Left lobe of liver (tissue), 2 donors: ENCODE results near the gene TDRD6. TPM values are rescaled to one million over a fixed set of nuclear protein-coding genes. Genes with fewer than 3 reads are reported as not detected.

Experiments
- ATAC-seq: fragments of 200-7000 bp; cut with Tn5 transposase; one replicate; pipeline ENCODE4 v1.9.1; 2020; ENCODE audit warnings: mild to moderate bottlenecking, moderate library complexity
- DNase-seq: peaks from one replicate; pipeline ENCODE4 v3.0.0-alpha.2; 2020; ENCODE audit warnings: low spot score
- total RNA-seq: library from RNA; stranded (reverse); gene quantifications from one replicate; pipeline ENCODE4 v1.2.1, GENCODE V29; 2021
- donor health status: DM: no; HTN: no; CAD: no; lungs with moderate emphysema.
- donor health status: DM: no; HTN: yes; CAD: no.

Gene TDRD6
- total RNA-seq, 1 donor from 2014 or later, result 1.1 TPM

DNA sequence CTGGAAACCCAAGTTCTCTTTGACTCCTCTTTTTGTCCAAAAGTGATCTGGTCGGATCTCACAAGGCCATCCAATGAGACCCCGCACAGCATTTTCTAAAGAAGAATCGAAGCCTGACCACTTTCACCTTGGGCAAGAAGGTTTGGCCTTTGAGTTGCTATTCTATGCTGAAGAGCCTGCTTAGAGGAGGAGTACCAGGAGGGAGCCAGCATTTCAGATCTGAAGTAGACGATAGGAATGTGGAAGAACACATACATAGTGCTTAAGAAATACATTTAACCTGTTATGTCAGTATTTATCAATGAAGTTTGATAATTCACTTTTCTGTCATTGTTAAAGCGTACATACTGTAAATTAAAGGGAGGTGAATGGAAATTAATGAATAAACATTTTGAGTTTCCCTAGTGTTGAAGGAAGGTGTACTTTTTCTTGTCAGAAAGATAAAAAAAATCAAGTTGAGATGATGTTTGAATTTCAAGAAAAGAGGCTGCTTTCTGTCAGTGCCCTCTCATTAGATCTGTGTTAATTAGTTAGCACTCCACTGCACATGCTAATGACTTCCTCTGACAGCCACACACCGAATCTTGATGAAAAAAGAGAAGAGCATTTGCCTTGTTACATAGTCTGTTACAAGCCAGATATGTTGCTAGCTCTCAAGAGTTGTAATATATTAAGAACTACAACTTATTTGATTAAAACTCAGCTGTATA, 10.9 kb upstream of the TDRD6 start:
- DNase-seq (no peak), ATAC-seq (no peak)

DNA sequence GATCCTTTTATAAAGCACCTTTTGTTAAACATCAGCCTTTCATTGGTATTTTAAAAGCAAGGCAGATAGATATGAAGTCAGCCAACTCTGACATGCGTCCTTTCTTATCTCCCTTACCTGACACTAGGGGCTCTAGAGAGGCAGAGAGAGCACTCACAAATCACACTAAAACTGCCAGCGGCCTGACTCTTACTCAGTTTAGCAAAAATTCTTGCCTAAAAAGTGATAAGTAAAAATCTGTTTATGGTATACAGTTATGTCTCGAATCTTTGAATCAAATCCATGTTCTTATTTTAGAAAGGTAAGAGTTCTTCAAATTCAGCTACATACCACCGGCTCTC, 10.4 kb upstream of the TDRD6 start:
- DNase-seq, result no peak

DNA sequence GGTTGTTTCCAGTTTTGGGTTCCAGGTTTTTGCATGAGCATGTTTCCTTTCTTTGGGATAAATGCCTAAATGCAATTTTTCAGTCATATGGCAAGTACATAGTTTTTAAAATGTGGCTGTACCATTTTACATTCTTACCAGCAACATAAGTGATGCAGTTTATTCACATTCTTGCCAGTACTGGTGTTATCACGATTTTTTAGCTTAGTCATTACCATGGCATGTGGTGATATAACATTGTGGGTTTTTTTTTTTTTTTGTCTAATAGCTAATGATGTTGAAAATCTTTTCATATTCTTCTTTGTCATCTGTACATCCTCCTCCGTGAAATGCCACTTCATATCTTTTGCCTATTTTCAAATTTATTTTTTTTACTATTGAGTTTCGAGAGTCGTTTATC, 2.9 kb upstream of the TDRD6 start:
- no peak for ATAC-seq
- DNase-seq, result no peak

More for the DNA sequence above, 10.4 kb upstream of the TDRD6 start:
- ATAC-seq, result peak; percentile 27

DNA sequence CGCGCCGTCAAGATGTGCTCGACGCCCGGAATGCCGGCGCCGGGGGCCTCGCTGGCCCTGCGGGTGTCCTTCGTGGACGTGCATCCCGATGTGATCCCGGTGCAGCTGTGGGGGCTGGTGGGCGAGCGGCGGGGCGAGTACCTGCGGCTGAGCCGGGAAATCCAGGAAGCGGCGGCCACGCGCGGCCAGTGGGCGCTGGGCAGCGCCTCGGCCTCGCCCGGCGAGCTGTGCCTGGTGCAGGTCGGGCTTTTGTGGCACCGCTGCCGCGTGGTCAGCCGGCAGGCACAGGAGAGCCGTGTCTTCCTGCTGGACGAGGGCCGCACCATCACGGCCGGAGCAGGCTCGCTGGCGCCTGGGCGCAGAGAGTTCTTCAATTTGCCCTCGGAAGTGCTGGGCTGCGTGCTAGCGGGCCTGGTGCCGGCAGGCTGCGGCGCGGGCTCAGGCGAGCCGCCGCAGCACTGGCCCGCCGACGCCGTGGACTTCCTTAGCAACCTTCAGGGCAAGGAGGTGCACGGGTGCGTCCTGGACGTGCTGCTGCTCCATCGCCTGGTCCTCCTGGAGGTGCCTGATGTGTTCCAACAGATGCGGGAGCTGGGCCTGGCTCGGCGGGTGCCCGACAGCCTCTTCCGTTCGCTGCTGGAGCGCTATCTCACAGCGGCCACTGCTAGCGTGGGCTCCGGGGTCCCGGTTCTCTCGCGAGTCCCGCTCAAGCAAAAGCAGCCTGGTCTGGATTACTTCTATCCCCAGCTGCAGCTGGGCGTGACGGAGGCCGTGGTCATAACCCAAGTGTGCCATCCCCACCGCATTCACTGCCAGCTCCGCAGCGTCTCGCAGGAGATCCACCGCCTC, 656 bp downstream of the TDRD6 start:
- no peak for DNase-seq
- no peak for ATAC-seq

DNA sequence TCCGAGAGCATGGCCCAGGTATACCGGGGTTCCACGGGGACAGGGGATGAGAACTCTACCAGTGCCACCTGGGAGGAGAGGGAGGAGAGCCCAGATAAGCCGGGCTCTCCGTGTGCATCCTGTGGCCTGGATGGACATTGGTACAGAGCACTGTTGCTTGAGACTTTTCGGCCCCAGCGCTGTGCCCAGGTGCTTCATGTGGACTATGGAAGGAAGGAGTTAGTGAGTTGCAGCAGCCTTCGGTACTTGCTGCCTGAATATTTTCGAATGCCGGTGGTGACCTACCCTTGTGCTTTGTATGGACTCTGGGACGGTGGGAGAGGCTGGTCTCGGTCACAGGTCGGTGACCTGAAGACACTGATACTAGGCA, 1.3 kb downstream of the TDRD6 start:
- no peak for DNase-seq

DNA sequence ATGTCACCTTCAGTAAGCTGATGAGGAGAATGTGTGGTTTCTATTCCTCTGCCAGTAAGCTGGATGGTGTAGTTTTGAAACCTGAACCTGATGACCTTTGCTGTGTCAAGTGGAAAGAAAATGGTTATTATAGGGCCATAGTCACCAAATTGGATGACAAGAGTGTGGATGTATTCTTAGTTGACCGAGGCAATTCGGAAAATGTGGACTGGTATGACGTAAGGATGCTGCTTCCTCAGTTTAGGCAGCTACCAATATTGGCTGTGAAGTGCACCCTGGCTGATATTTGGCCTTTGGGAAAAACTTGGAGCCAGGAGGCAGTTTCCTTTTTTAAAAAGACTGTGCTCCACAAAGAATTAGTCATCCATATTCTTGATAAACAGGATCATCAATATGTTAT, 2.0 kb downstream of the TDRD6 start:
- ATAC-seq (peak; percentile 31), DNase-seq (no peak)

More for the DNA sequence above, 1.3 kb downstream of the TDRD6 start:
- no peak for ATAC-seq

DNA sequence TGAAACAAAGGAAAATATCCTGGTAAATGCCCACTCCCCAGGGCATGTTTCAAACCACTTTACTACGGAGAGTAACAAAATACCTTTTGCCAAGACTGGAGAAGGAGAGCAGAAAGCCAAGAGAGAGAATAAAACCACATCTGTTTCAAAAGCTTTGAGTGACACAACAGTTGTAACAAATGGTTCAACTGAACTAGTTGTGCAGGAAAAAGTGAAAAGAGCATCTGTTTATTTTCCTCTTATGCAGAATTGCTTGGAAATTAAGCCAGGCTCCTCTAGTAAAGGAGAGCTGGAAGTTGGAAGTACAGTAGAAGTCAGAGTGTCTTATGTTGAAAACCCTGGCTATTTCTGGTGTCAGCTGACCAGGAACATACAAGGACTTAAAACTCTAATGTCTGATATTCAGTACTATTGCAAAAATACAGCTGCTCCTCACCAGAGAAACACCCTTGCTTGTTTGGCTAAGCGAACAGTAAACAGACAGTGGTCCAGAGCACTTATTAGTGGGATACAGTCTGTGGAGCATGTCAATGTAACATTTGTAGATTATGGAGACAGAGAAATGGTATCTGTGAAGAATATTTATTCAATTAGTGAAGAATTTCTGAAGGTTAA, 2.6 kb downstream of the TDRD6 start:
- ATAC-seq (peak; percentile 25), DNase-seq (no peak)

DNA sequence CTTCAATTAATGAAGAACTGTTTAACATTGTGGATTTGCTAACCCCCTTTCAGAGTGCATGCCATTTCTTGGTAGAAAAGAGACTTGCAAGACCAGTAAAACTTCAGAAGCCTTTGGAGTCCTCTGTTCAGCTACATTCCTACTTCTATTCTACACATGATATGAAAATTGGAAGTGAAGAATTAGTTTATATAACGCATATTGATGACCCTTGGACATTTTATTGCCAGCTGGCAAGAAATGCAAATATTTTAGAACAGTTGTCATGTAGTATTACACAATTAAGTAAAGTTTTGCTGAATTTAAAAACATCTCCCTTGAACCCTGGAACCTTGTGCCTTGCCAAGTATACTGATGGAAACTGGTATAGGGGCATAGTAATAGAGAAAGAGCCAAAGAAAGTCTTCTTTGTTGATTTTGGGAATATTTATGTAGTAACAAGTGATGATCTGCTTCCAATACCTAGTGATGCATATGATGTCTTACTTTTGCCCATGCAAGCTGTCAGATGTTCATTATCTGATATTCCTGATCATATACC, 3.3 kb downstream of the TDRD6 start:
- DNase-seq, result no peak
- ATAC-seq, result peak; percentile 34

DNA sequence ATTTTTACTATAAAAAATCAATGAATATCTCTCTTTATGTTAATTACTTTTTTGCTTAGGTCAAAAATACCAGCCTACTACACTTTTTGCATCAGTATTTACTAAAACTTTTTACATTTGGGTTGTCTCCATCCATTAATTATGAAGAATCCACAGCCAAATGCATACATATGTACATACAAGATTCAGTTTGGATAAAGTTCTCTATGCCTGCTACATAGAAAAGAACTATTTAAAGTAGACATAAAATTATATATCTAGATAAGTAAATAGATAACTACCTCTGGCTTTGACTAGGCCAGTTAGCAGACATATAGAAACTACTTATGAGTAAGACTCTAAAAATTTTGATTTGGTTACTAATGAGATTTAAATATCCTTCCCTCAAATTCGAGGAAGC, 12.3 kb downstream of the TDRD6 start:
- ATAC-seq (no peak), DNase-seq (no peak)

DNA sequence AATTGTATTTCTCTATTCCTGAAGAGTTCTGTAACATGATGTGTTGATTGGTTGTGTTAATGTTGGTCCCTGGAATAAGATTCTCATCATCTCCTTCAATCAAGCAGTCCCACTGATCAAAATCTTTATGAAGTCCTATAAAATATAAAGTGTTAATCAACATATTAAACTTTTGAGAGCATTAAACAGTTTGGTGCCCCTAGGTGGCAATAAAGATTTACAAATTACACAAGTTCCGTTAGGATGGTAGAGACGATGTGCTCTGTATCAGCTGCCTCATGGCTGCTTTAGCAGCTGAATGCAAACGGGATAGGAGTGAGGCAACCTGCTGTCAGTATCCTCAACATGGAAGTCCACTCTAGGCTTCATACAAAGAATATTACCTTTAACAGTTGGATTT, 16.9 kb downstream of the TDRD6 start:
- ATAC-seq (peak; percentile 65), DNase-seq (no peak)

DNA sequence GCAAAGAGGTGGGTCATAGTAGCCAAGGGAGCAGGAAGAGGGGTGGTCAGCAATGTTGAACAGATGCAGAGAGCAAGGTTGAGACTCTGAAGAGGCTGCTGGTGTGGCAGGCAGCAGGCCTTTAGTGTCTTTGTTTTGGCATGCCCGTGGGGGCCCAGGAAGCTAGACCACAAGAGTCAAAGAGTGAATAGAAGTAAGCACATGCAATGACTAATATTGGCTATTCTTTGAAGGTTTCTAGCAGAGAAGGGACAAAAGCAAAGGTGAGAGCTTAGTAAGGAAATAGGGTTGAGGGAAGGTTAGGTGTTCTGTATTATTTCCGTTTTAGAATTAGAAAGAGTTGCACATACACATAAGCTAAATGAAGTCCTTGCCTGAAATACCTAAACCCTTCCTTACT, 18.8 kb downstream of the TDRD6 start:
- DNase-seq (no peak), ATAC-seq (no peak)

DNA sequence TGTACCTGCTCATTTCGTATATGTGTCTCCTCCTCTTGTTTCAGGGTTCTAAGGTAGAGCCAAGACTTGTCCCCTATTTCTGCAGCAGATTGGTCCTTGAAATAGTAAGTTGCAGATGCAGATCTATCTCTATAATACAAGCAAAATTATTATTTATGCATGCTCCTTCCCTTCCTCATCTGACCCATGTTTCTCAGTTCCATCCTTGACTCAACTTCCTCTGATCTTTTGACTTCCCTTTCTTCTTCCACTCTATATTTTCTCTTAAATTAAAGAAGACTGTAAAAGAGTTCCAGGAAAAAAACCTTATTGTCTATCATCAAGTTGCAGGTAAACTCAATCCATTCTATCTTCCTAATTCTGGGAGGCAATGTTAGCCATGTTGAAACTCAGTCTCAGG, 23.8 kb downstream of the TDRD6 start:
- ATAC-seq, result no peak
- DNase-seq, result no peak

DNA sequence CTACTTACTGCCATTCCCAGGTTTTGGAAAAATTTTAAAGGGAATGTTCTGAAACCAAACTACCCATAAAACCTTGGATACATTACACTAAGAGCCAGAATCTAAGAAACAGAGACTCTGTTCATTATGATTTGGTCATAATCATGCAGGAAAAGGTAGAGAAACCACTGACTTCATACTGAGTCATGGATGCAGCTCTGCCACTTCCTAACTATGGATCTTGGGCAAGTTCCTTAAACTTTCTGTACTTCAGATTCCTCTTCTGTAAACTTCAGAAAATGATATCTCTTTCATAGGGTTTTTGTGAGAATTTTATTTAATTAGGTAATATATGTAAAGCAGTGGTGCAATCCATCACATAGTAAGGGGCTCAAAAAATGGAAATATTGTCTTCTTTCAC, 27.5 kb downstream of the TDRD6 start:
- ATAC-seq (no peak), DNase-seq (no peak)

DNA sequence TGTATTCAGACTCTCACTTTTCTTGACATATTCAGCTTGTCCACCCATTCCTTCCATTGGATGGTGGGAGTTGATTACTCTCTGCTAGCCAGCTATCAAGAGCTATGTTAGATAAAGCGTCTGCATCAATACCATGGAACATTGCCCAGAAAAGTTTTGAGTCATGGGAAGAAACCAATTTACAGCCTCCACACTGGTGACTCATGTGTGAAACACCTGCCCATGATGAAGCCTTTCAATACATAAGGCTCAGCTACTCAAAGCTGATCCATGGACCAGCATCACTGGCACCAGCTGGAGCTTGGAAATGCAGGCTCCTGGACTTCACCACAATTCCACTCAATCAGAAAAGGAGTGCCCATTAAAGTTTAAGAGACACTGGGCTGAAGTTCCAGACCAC, 31.4 kb downstream of the TDRD6 start:
- DNase-seq, result no peak
- no peak for ATAC-seq

DNA sequence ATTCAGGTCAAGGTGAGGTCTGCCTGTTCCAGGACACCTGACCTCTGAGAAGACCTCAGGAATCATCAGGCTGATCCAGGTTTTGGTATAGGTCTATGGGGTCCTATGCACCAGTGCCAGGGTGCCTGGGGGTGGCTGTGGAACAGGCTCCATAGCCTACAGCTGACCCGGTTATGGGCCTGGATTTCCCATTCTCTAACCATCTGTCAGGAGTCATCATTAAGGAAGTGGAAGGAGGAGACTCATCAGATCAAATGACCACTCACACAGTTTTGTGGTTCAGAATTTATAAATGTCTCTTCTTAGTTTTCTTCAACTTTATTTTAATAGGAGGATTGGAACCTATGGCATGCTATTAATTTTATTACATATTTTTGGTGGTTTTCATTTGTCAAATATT, 32.7 kb downstream of the TDRD6 start:
- ATAC-seq (no peak), DNase-seq (no peak)

DNA sequence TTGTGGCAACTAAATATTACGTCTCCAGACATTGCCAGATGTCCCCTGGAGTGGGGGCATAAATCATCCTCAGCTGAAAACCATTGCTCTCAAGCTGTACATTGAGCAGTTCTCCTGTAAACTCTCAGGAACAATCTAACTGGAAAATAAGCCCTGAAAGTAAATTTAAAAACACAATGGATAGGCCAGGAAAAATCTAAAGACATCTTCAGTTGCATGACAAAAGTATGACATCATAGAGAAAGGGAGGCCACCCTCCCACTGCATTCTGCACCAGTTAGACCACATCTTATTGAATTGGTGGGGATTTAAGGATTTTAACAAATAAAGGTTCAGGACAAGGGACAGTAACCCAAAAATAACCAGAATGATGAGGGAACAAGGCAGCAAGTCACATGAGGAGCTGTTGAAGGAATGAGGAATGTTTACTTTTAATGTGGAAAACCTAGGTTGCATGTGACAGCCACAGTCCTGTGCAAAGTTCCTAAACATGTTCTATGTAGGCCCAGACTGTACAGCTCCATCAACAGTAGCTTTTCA, 42.2 kb downstream of the TDRD6 start:
- DNase-seq (no peak), ATAC-seq (no peak)

DNA sequence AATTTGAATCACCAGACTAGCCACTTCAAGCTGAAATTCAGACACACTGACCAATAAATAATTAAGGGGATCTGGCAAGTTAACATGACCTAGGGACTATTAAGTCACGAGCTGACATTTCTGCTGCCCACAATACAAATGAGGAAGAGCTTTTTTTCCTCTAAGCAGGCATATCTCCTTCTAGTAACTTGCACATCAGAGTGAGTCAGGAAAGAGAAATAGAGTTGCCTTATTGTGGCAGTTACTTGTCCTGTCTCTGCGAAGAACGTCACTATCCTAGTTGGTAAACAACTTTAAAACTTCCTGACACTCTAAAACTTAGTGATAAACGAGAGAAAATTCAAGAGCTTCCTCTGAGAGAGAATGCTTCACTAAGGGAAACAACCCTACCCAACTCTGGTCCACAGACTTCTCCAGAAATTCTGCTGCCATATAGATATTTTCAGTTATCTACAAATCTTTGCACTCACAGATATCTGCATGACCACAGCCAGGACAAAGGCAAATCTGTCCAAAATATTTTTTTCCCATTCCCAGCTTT, 43.3 kb downstream of the TDRD6 start:
- ATAC-seq (peak; percentile 14), DNase-seq (no peak)

DNA sequence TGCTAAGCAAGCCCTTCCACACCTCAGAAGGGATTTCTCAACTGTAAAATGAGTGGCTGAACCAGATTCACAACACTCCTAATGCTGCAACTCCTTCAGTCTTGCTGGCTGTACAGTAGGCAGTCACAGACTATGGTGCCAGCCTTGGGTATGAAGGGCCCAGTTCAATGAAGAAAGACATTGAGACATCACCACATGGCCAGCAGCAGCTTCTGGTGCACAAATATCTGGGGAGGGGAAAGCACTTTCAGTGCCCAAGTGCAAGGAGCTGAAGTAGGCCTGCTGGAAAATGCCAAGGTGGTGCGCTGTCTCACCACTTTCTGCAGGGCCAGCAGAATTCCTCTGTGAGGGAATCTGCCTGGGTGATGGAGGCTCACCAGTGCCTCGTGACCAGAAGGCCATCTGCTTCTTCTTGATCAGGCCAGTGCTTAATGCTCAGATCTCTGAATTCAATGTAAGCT, 45.7 kb downstream of the TDRD6 start:
- DNase-seq (no peak), ATAC-seq (no peak)

DNA sequence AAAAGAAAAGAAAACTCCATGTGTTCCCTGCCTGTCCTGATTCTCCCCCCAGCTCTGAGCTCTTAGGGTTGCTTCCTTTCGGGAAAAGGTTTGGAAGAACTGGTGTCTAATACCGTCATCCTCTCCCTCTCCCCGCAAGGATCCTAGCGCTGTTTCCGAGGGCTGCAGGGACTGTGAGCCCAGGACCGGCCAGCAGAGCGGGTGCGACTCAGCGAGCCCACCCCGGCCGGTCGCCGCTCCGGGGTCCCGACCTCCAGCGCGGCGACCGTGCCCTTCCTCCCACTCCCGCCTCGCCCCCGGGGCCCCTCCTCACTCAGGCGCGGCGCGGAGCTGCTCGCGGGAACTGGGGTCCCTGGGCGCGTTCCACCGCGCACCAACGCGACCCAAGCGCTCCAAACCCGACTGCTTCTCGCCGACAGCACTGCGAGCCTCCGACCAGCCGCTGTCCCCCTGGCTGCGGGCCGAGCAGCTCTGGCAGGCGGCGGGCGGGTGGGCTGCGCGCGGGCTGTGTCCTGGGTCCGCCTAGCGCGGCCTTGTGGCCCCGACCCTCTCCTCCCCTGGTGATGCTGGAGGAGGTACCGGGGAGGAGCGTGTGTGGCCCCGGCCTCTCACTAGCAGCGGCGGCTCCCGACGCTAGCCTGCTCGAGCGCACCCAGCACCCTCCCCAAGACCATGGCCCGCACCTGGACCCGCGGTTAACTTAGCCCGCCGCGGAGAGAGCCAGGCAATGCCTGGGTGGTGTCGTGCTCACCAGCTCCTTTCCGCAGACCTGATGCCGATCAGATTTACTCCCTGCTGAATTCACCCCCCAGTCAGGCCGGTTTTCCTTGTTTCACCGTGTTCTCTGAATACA, 47.4 kb downstream of the TDRD6 start, which contains the start of gene PLA2G7:
Gene PLA2G7 (minus strand): TSS at position 509 of the 853 bp plus-strand sequence. CDS start 12,484 bp downstream, outside the sequence.
- peak; percentile 74 for ATAC-seq
- DNase-seq, result no peak

DNA sequence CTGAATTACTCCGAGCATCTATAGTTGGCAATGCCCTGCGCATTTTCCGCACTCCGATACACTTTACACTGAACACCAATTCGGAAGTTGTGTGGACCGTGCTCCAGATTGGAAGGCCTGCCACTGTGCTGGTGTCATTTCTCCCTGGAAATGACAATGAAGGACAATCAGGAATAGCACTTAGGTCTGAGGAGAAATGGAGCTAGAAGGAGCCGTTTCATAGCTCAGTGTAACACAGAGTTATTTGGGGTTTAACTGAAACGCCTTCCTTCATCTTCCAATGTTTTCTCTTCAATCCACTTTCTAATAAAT, 48.0 kb downstream of the TDRD6 start:
- no peak for ATAC-seq
- no peak for DNase-seq
